Fibroblast of skin of right quadriceps (primary cell): Measurements from ENCODE around the gene RBP7.
"Not testable (repeated sequence)": the region's sequence is repeated elsewhere in the genome, so short reads cannot be mapped to it uniquely, and the experiment has no call there.

Source experiments
- DNase-seq: peaks from one replicate; pipeline ENCODE4 v3.0.0-alpha.2; 2013

The RBP7 gene

GRCh38 chr1:9996624-9997582 is at the start of gene RBP7:
RBP7 (plus strand) TSS chr1:9997228; CDS start chr1:9997259, 31 bp downstream.
- no peak for DNase-seq

GRCh38 chr1:9957726-9958125 is 39.3 kb upstream of the RBP7 start:
- DNase-seq: no peak

GRCh38 chr1:9960011-9960410 is 37.0 kb upstream of the RBP7 start:
- DNase-seq: no peak

- DNase-seq: peak; percentile 16
Measured at GRCh38 chr1:9960706-9961562, 36.1 kb upstream of the RBP7 start.

- no peak for DNase-seq
Measured at GRCh38 chr1:9984253-9984652, 12.8 kb upstream of the RBP7 start.

- DNase-seq: no peak
Measured at GRCh38 chr1:9985001-9985400, 12.0 kb upstream of the RBP7 start.

GRCh38 chr1:9989773-9990172 is 7.3 kb upstream of the RBP7 start:
- no peak for DNase-seq

GRCh38 chr1:9990944-9991343 is 6.1 kb upstream of the RBP7 start:
- DNase-seq: no peak

- no peak for DNase-seq
Measured at GRCh38 chr1:9992910-9993309, 4.1 kb upstream of the RBP7 start.

GRCh38 chr1:9993561-9994075 is 3.4 kb upstream of the RBP7 start:
- no peak for DNase-seq

- no peak for DNase-seq
Measured at GRCh38 chr1:10001016-10001665, 4.1 kb downstream of the RBP7 start.

GRCh38 chr1:10005248-10005647 is 8.2 kb downstream of the RBP7 start:
- DNase-seq: not testable (repeated sequence)

GRCh38 chr1:10007169-10007568 is 10.1 kb downstream of the RBP7 start:
- no peak for DNase-seq

GRCh38 chr1:10014016-10014415 is 17.0 kb downstream of the RBP7 start:
- peak; percentile 50 for DNase-seq

- DNase-seq: no peak
Measured at GRCh38 chr1:10019561-10019960, 22.5 kb downstream of the RBP7 start.

GRCh38 chr1:10020086-10020485 is 23.1 kb downstream of the RBP7 start:
- no peak for DNase-seq

- DNase-seq: peak; percentile 60
Measured at GRCh38 chr1:10020678-10021077, 23.6 kb downstream of the RBP7 start.

GRCh38 chr1:10021992-10022391 is 25.0 kb downstream of the RBP7 start:
- not testable (repeated sequence) for DNase-seq

- no peak for DNase-seq
Measured at GRCh38 chr1:10022656-10023055, 25.6 kb downstream of the RBP7 start.

GRCh38 chr1:10025354-10025753 is 28.3 kb downstream of the RBP7 start:
- no peak for DNase-seq

GRCh38 chr1:10027027-10027426 is 30.0 kb downstream of the RBP7 start:
- no peak for DNase-seq

GRCh38 chr1:10028956-10029500 is 32.0 kb downstream of the RBP7 start:
- not testable (repeated sequence) for DNase-seq

- DNase-seq: peak; percentile 91
Measured at GRCh38 chr1:10031461-10031860, 34.4 kb downstream of the RBP7 start.
